ENCODE measurements around the gene EFL1. TPM values are rescaled to one million over a fixed set of nuclear protein-coding genes. Genes with fewer than 3 reads are reported as not detected.

Gene EFL1
- total and polyA plus RNA-seq, 10 of the 15 experiments (the other 5 are each of a cell fraction or from before 2014, with no cell fraction given), result 6.2 to 42.3 (median 24.7) TPM

DNA sequence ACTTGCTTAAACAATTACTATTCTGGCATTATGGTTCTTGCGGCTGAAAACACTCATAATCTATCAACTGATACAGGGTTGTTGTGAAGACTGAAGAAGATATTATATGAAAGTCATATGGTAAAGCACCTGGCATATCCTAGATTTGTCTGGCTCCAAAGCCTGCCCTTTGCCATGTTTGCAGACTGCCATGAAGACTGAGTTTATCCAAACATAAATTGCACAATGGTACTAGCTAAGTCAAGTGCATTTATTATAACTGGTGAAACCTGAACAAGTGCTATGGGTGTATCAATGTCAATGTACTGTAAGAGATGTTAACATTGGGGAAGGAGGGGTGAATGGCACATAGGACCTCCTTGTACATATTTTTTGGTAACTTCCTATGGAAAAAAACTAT, 129.3 kb downstream of the EFL1 start:
- ChIA-PET SMC1A (ENCODE audit: uncharacterized antibody, unreplicated experiment) (no interaction called here), CTCF (no interaction called here), POLR2A (no interaction called here), RAD21 (ENCODE audit: unreplicated experiment) (no interaction called here)
- no peaks in the 10 kb centered on the region for H3K27me3 ChIP-seq (replicated peaks in 1 of 2; ENCODE audit: control insufficient read depth in 2 of 2, insufficient read depth in 2 of 2, low read length in 1 of 2)
- no peak overlapping the region for H3K27ac ChIP-seq (ENCODE audit: control insufficient read depth, insufficient read depth)
- no peak overlapping the region for H3K4me2 ChIP-seq (ENCODE audit: control insufficient read depth, insufficient read depth)
- H3K79me2 ChIP-seq (ENCODE audit: control insufficient read depth, insufficient read depth, low read length), result no peaks in the 10 kb centered on the region
- no peak overlapping the region for H3K9ac ChIP-seq (ENCODE audit: control insufficient read depth, insufficient read depth, low read length)
- H3K9me3 ChIP-seq (replicated peaks; ENCODE audit: control insufficient read depth, insufficient read depth, low read length), result no peaks in the 10 kb centered on the region
- TF ChIP-seq POU2F2 (IDR thresholded peaks at IDR 0.05; ENCODE audit: borderline replicate concordance, low read depth, low read length), result no peak
- TF ChIP-seq, protein P1, sequence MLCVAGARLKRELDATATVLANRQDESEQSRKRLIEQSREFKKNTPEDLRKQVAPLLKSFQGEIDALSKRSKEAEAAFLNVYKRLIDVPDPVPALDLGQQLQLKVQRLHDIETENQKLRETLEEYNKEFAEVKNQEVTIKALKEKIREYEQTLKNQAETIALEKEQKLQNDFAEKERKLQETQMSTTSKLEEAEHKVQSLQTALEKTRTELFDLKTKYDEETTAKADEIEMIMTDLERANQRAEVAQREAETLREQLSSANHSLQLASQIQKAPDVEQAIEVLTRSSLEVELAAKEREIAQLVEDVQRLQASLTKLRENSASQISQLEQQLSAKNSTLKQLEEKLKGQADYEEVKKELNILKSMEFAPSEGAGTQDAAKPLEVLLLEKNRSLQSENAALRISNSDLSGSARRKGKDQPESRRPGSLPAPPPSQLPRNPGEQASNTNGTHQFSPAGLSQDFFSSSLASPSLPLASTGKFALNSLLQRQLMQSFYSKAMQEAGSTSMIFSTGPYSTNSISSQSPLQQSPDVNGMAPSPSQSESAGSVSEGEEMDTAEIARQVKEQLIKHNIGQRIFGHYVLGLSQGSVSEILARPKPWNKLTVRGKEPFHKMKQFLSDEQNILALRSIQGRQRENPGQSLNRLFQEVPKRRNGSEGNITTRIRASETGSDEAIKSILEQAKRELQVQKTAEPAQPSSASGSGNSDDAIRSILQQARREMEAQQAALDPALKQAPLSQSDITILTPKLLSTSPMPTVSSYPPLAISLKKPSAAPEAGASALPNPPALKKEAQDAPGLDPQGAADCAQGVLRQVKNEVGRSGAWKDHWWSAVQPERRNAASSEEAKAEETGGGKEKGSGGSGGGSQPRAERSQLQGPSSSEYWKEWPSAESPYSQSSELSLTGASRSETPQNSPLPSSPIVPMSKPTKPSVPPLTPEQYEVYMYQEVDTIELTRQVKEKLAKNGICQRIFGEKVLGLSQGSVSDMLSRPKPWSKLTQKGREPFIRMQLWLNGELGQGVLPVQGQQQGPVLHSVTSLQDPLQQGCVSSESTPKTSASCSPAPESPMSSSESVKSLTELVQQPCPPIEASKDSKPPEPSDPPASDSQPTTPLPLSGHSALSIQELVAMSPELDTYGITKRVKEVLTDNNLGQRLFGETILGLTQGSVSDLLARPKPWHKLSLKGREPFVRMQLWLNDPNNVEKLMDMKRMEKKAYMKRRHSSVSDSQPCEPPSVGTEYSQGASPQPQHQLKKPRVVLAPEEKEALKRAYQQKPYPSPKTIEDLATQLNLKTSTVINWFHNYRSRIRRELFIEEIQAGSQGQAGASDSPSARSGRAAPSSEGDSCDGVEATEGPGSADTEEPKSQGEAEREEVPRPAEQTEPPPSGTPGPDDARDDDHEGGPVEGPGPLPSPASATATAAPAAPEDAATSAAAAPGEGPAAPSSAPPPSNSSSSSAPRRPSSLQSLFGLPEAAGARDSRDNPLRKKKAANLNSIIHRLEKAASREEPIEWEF (IDR thresholded peaks at IDR 0.05; ENCODE audit: insufficient replicate concordance, low read depth, low read length), result no peak
- TF ChIP-seq ZZZ3 (IDR thresholded peaks at IDR 0.05; ENCODE audit: control insufficient read depth, insufficient read length, low read depth), result no peak
- no peak for TF ChIP-seq RELA (IDR thresholded peaks at IDR 0.05; ENCODE audit: borderline replicate concordance, partially characterized antibody)
- no peak for TF ChIP-seq HDAC6 (IDR thresholded peaks at IDR 0.05; ENCODE audit: unreplicated experiment)
- TF ChIP-seq STAT1 (conservative IDR thresholded peaks at IDR 0.05), result no peak
- TF ChIP-seq KDM1A (IDR thresholded peaks at IDR 0.05; ENCODE audit: borderline replicate concordance), result no peak
- TF ChIP-seq IKZF1 (conservative IDR thresholded peaks at IDR 0.05), result no peak
- TF ChIP-seq BACH1 (IDR thresholded peaks at IDR 0.05; ENCODE audit: borderline replicate concordance), result no peak
- peaks cover 2 to 3% of the 10 kb centered on the region in 2 experiments; a peak in 3 of 4 replicates for H3K36me3 ChIP-seq (ENCODE audit: control insufficient read depth in 2 of 2, insufficient read depth in 2 of 2, low read length in 1 of 2)
- FAIRE-seq, result no peak
- ATAC-seq, result no peak
- 100% methylated on average over 1 of the region's 1 CpG for WGBS (ENCODE audit: insufficient coverage, insufficient replicate concordance, low lambda C conversion rate, missing lambda C conversion rate)
- H3K4me3 ChIP-seq, result no peak overlapping the region
- BruUV-seq (replicated peaks), result no TSS peak
- no peaks in the 10 kb centered on the region for H4K20me1 ChIP-seq (ENCODE audit: control insufficient read depth, insufficient read depth)
- H2AFZ ChIP-seq (ENCODE audit: control insufficient read depth, low read depth, low read length), result no peak overlapping the region
- intact Hi-C loops (cut with micrococcal nuclease; ENCODE audit: unreplicated experiment) (no loop called here), in situ Hi-C loops (cut with MboI) (no loop called here)
- no peak for DNase-seq (ENCODE audit: low read depth, low spot score)
- peaks cover 6% of the 10 kb centered on the region; the same call in 1 of the 2 replicates for H3K4me1 ChIP-seq (ENCODE audit: control insufficient read depth, insufficient read depth, low read length)

All from GM12878 (cell line).